HepG2 (cell line): ENCODE results near the gene REPIN1. TPM values are rescaled to one million over a fixed set of nuclear protein-coding genes. Genes with fewer than 3 reads are reported as not detected.

Experiments
- CERS6 ChIP-seq: sonication (generic); formaldehyde crosslinking; IDR thresholded peaks from 2 replicates; pipeline ENCODE4 v1.5.0; 2020; ENCODE audit warnings: missing genetic modification reagents
- ELF4 ChIP-seq: sonication (generic); formaldehyde crosslinking; IDR thresholded peaks from 2 replicates; pipeline ENCODE4 v1.5.0; 2020; ENCODE audit warnings: missing genetic modification reagents, mild to moderate bottlenecking, moderate library complexity, borderline replicate concordance
- ELK4 ChIP-seq: sonication (generic); formaldehyde crosslinking; IDR thresholded peaks from 2 replicates; pipeline ENCODE4 v1.9.0; 2021; ENCODE audit warnings: missing genetic modification reagents, borderline replicate concordance
- HNF1B ChIP-seq: sonication (generic); formaldehyde crosslinking; IDR thresholded peaks from 2 replicates; pipeline ENCODE4 v1.5.1; 2020; ENCODE audit warnings: mild to moderate bottlenecking, moderate library complexity, missing genetic modification reagents
- JARID2 ChIP-seq: sonication (generic); formaldehyde crosslinking; IDR thresholded peaks from 2 replicates; pipeline ENCODE4 v1.8.1; 2023; ENCODE audit warnings: missing genetic modification reagents, inconsistent platforms; ENCODE audit not compliant: insufficient replicate concordance
- SRSF4 ChIP-seq: fragments of 200-400 bp; formaldehyde crosslinking; IDR thresholded peaks from one replicate; pipeline ENCODE4 v1.6.1; 2018; ENCODE audit warnings: mild to moderate bottlenecking, low read depth, low read length, moderate library complexity; ENCODE audit not compliant: poor library complexity, severe bottlenecking
- TBP ChIP-seq: sonication (generic); formaldehyde crosslinking; IDR thresholded peaks from 2 replicates; pipeline ENCODE4 v1.5.0; 2020; ENCODE audit warnings: missing genetic modification reagents
- TCF7L2 ChIP-seq: IDR thresholded peaks from 2 replicates; pipeline ENCODE4 v1.6.1; 2011; ENCODE audit warnings: mild to moderate bottlenecking, low read depth, low read length, moderate library complexity
- ZBTB3 ChIP-seq: sonication (generic); formaldehyde crosslinking; IDR thresholded peaks from 2 replicates; pipeline ENCODE4 v1.4.0; 2020; ENCODE audit warnings: low read depth, mild to moderate bottlenecking, moderate library complexity, missing genetic modification reagents, borderline replicate concordance
- ZNF256 ChIP-seq: sonication (generic); formaldehyde crosslinking; conservative IDR thresholded peaks from 2 replicates; pipeline ENCODE4 v1.4.0; 2020; ENCODE audit warnings: missing genetic modification reagents
- ZNF713 ChIP-seq: sonication (generic); formaldehyde crosslinking; IDR thresholded peaks from 2 replicates; pipeline ENCODE4 v1.4.0; 2020; ENCODE audit warnings: mild to moderate bottlenecking, missing genetic modification reagents
- polyA plus RNA-seq, 8 experiments: library from polyadenylated mRNA; depleted of rRNA in 3 of 8; stranded (reverse) in 7 of 8; unstranded in 1 of 8; fragments of >200 nt; fragmentation: Illumina TruSeq in 4 of 8; extraction: Trizol in 4 of 8; gene quantifications; 2 replicates each; pipeline versions ENCODE4 v1.2.1 to v1.2.3, GENCODE V29; 2011 to 2016; ENCODE audit warnings: low read depth in 4 of 8, missing spikeins in 1 of 8, mixed read lengths in 1 of 8; ENCODE audit not compliant: insufficient read depth in 1 of 8
- total RNA-seq, 5 experiments: library from RNA; depleted of rRNA; stranded (reverse); fragments of >200 nt; fragmentation: Illumina TruSeq; extraction: Trizol; gene quantifications; 2 replicates each; pipeline ENCODE4 v1.2.3, GENCODE V29; 2016; ENCODE audit warnings: low read depth in 1 of 5

Gene REPIN1
- total and polyA plus RNA-seq, 2 of the 13 experiments (the other 11 are each of a cell fraction or from before 2014, with no cell fraction given): 69.9 to 108 TPM

- no peak for TF ChIP-seq HNF1B
- no peak for TF ChIP-seq ZBTB3 (CRISPR knock-in tag)
- TF ChIP-seq JARID2 (CRISPR knock-in tag): no peak
- no peak for TF ChIP-seq ELK4
- no peak for TF ChIP-seq SRSF4
- no peak for TF ChIP-seq ELF4 (CRISPR knock-in tag)
- no peak for TF ChIP-seq TBP (CRISPR knock-in tag)
- TF ChIP-seq ZNF713 (CRISPR knock-in tag): no peak
- TF ChIP-seq ZNF256 (CRISPR knock-in tag): no peak
- no peak for TF ChIP-seq CERS6 (CRISPR knock-in tag)
- TF ChIP-seq TCF7L2: no peak
Measured at GRCh38 chr7:150412518-150413488, 44.2 kb downstream of the REPIN1 start (continued).
